COLO668 (cell line): ENCODE results near the gene AFDN.
"Not testable (repeated sequence)": the region's sequence is repeated elsewhere in the genome, so short reads cannot be mapped to it uniquely, and the experiment has no call there.

Source experiments
- DNase-seq: peaks from one replicate; lab custom pipeline; 2025; ENCODE audit not compliant: unreplicated experiment; lab: John Stamatoyannopoulos, UW

AFDN gene

DNA sequence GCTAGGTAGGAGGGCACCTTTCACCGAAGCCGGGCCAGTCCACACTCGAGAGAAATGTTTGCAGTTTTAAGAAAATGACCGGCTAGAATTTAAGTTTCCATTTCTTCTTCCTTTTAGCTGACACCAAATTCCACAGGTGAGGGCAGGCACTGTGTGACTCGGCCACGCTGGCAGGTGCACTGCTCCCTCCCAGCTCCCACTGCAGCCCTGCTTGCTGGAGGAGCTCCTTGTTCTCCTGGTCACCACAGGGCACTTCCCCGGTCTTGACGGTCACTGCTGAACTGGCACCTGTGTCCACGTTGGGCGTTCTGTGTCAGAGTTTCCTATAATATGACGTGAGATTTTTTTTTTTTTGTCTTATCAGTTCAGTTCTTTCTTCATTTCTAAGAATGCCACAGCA lies 167.1 kb downstream of the AFDN start:
- DNase-seq, result no peak

DNA sequence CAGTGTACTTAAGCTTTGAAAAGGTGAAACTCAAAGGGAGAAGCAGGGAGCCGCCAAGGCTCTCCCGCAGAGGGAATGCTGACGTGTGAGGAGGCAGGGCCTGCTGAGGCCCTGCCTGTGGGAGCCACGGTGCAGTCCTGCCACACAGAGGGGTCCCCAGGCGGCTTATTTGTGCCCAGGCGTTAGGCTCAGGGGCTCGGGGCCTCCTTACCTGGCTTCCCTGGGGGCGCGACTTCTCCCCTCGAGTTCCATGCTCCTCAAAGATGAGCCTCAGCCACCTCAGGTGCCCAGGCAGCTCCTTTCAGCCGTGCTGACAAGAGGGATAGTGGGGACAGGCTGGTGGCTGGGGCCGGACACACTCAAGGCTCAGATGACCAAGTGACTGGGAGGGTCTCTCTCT lies 168.6 kb downstream of the AFDN start:
- DNase-seq, result no peak

DNA sequence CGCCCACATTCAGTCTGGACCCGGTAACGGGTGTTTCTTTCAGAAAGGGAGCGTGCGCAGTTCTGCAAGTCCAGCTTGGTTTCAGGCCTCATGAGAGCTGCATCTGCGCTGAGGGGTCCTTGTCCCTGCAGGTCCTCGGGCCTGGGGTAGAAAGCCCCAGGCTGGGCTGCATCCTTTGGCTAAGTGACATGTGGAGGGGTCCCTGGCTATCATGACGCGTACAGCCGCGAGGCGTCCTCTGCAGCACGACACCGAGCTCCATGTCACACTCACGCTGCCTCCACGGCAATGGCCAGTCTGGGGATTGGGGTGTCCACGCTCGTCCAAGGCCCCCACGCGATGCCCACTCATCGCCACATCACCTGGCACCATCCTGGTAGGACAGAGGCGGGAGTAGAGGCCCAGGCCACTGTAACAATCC lies 169.0 kb downstream of the AFDN start:
- no peak for DNase-seq

- peak; percentile 3 for DNase-seq
Measured at GRCh38 chr6:167996424-167997199, 169.9 kb downstream of the AFDN start.

DNA sequence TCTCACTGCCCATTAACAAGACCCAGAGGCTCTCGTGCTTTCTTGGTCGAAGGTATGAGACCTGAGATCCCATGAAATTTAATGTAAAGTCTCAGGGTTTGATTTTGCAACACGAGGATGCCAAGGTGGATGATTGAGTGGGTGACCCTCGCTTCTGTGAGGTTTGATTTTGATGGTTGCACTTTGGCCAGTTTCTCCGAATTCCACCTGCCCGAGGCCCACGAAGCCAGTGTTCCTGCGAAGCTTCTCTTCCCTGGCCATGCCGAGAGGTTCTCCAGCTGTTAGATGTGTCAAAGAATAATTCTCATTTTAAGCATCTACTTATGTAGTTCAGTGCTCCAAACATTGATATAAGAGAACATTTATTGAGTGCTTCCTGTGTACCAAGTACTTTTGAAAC lies 170.9 kb downstream of the AFDN start, which contains the start of gene KIF25:
KIF25 (plus strand) TSS at position 30 of the 400 bp plus-strand sequence. CDS start 31,915 bp downstream, outside the sequence.
- no peak for DNase-seq

GRCh38 chr6:167998215-167998614 lies 171.5 kb downstream of the AFDN start:
- DNase-seq, result no peak

DNA sequence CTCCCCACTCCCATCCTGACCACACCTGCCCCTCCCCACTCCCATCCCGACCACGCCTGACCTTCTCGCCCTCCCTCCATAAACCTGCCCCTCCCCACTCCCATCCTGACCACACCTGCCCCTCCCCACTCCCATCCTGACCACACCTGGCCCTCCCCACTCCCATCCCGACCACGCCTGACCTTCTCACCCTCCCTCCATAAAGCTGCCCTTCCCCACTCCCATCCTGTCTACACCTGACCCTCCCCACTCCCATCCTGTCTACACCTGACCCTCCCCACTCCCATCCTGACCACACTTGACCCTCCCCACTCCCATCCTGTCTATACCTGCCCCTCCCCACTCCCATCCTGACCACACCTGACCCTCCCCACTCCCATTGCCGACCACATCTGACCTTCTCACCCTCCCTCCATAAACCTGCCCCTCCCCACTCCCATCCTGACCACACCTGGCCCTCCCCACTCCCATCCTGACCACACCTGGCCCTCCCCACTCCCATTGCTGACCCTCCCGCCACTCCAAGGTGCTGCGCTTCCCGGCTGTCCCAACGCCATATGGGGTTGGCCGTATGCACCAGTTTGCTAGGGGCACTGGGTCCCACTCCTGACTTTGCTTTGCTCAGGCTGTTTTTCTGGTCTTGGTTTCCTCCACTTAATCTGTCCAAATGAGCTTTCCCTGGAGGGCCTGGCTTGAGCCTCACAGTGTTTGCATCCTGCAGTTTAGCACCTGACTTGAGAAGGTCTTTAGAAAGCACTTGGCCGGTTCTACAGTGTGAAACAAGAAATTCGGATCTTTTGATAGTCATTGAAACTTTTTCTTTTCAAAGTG lies 173.7 kb downstream of the AFDN start:
- no peak for DNase-seq

- no peak for DNase-seq
Measured at GRCh38 chr6:168001029-168001332, 174.3 kb downstream of the AFDN start.

- not testable (repeated sequence) for DNase-seq
Measured at GRCh38 chr6:168001514-168001913, 174.8 kb downstream of the AFDN start.

GRCh38 chr6:168002804-168003203 lies 176.1 kb downstream of the AFDN start:
- no peak for DNase-seq

DNA sequence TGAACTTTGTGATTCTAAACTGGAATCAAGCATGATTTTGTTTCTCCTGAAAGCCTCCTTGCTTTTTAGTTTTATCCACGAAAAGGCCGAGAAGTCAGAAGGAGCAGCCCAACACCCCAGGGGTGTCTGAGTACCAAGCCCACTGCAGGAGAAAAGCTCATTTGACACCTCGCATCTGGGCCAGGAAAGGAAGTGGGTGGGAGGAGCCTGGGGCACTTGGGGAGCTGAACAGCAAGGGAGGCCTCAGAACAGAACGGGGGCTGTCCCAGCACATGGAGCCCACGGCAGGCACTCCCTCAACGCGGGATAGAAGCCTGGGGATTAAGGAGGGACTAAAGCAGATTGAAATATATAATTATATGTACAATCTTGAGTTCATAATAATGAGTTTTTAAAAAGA lies 177.3 kb downstream of the AFDN start:
- no peak for DNase-seq

DNA sequence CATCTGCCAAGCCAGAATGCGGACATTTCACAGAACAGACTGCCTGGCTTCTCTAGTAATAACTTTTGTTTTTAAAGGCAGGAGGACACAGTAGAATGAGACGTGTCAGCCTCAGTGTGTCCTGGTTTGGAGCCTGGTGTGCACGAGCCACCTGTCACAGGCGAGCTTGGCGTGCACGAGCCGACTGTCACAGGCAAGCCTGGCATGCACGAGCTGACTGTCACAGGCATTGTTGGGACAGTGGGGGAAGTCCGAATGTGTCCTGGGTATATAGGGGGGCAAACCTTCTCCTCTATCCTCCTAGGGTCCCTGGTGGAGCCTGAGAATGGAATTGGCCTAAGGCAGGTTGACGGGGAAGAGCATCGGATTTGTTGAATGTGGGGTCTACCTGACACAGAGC lies 178.2 kb downstream of the AFDN start:
- no peak for DNase-seq

GRCh38 chr6:168005796-168006195 lies 179.1 kb downstream of the AFDN start:
- no peak for DNase-seq

DNA sequence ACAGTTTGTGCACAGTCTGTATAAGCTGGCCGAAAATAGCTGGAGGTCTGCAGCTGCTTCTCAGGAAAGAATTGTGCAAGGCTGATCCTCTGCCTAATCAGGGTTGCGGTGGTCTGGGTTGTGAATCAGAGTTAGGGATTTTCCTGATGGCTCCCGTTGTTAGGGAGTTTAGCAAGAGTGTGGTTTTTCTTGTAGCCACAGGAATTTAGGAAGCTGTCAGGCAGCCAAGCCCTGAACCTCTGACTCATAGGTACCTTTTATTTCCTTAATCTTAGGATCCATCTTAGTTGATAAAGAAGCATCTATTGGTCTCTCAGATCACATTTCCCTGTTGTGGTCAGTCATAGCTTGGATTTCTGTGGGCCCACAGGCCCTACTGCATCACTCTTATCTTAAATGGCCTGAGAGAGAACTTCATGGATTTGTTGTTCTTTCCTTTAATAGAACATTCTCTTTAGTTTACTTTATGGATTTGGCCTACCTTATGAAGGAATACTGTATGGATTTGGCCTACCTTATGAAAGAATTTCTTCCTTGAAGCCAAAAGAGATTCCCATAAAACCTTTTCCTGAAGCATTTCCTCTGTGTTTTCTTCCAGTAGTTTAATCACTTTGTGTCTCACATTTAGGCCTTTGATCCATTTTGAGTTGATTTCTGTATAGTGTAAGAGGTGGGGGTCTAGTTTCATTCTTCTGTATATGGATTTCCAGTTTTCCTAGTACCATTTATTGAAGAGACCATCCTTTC lies 181.1 kb downstream of the AFDN start:
- no peak for DNase-seq

DNA sequence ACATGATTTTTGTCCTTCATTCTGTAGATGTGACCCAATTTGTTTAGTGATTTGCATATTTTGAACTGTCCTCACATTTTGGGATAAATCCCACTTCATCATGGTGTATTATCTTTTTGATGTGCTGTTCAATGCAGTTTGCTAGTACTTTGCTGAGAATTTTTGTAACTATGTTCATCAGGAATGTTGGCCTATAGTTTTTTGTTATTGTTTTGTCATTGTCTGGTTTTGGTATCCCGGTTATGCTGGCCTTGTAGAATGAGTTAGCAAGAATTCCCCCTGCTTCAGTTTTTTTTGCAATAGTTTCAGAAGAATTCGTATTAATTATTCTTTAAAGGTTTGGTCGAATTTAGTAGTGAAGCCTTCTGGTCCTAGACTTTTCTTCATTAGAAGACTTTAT lies 182.6 kb downstream of the AFDN start:
- DNase-seq, result no peak

DNA sequence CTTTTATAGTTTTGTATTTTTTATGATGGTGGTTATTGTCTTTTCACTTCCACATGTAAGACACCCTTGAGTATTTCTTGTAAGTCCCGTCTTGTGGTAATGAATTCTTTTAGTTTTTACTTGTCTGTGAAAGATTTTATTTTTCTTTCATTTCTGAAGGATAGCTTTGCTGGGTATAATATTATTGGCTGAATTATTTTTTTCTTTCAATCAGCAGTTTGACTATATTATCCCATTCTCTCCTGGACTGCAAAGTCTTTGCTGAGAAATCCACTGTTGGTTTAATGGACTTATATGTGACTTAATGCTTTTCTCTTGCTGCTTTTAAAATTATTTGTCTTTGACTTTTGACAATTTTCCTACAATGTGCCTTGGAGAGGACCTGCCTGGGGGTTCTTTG lies 184.6 kb downstream of the AFDN start:
- no peak for DNase-seq

DNA sequence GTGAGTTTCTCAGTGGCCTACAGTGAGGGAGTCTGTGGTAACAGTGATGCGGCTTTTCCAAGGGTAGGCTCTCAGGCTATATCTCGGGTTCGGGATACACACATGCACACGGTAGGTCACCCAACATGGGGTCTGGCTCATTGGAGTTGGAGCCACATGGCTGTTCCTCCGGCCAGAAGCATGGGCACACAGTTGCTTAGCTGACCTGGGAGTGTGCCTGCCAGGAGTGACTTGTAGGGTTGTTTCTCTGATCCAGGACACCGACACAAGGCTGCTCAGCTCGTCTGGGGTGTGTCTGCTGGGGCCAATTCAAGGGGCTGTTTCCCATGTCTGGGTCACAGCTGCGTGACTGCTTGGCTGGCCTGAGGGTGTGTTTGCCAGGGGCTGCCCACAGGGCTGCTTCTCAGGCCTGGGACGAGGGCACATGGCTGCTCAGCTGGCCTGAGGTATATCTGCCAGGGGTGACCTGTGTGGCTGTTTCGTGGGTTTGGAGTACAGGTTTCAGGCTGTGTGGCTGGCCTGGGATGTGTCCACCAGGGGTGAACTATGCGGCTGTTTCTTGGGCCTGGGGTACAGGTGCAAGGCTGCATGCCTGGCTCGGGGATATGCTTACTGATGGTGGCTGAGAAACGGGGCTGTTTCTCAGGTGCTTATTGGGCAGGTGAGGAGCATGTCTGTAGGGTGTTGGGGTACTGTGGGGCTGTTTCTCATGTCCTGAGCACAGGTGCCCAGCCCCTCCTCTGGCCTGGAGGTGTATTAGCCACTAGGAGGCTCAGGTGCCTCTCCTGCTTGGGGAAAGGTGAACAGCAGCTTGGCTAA lies 185.9 kb downstream of the AFDN start:
- DNase-seq, result no peak

- DNase-seq, result no peak
Measured at GRCh38 chr6:168013250-168013915, 186.7 kb downstream of the AFDN start.

GRCh38 chr6:168014428-168014827 lies 187.7 kb downstream of the AFDN start:
- no peak for DNase-seq

DNA sequence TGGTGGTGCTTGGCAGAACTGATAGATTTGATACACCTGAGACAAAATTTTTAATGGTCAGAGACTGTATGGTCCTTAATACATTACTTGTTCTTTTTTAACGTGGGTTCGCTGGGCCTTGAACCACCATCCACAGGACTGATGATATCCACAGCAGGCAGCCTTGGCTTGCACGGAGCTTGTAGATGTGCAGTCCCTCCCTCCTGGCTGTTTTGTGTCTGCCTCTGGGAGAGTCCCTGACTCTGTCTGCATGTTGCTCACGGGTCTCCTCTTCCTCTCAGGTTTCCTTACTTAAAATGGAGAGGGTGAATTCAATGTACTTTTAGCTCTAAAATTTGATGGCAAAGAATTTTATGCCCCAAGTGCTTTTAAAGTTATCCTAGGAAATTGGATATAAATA lies 188.3 kb downstream of the AFDN start:
- no peak for DNase-seq
